Coronary artery (tissue), 2 donors: ENCODE results near the gene SCLT1.

ENCODE experiments used
- DNase-seq: peaks from one replicate; pipeline ENCODE4 v3.0.0-alpha.2; 2017; ENCODE audit warnings: low spot score
- H3K27ac ChIP-seq, 2 donors: fragments of 200-600 bp; sonication (generic); one replicate each; pipeline ENCODE4 v1.5.1; 2016 to 2019
- H3K4me3 ChIP-seq: fragments of 200-600 bp; sonication (generic); 2 replicates; pipeline ENCODE4 v1.5.1; 2016; ENCODE audit warnings: mild to moderate bottlenecking, moderate library complexity
- CTCF ChIP-seq: fragments of 200-600 bp; sonication (generic); IDR thresholded peaks from one replicate; pipeline ENCODE4 v1.5.1; 2019; ENCODE audit warnings: antibody characterized with exemption

Gene SCLT1

DNA sequence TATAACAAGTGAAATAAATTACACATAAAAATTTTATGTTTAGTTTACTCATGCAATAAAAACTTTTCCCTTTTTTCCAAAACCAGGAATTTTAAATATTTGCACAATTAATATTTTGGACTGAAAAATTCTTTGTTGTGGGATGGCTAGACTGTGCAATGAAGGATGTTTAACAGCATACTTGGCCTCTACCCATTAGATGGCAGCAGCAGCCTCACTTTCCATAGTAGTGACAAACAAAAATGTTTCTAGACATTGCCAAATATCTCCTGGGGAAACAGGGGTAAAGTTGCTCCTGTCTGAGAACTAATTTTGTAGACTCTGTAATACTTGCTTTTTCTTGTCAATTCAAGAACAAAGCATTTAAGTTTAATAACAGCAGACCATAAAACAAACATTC, 49.8 kb downstream of the SCLT1 start:
- no peak overlapping the region for H3K4me3 ChIP-seq
- no peak for TF ChIP-seq CTCF
- no peak for DNase-seq
- H3K27ac ChIP-seq: no peak overlapping the region

- no peak for TF ChIP-seq CTCF
Measured at GRCh38 chr4:129040471-129040870, 52.9 kb downstream of the SCLT1 start.

GRCh38 chr4:129037093-129037492, 56.2 kb downstream of the SCLT1 start:
- no peak for DNase-seq
- Histone ChIP-seq H3K4me3 (no peak overlapping the region), H3K27ac (no peak overlapping the region)
- TF ChIP-seq CTCF: no peak

More at GRCh38 chr4:129040471-129040870, 52.9 kb downstream of the SCLT1 start:
- DNase-seq: no peak
- Histone ChIP-seq H3K27ac (no peak overlapping the region), H3K4me3 (no peak overlapping the region)

GRCh38 chr4:129014566-129015509, 78.5 kb downstream of the SCLT1 start:
- no peak overlapping the region for H3K27ac ChIP-seq
- DNase-seq: no peak
- no peak for TF ChIP-seq CTCF
- no peak overlapping the region for H3K4me3 ChIP-seq

GRCh38 chr4:129008096-129008495, 85.2 kb downstream of the SCLT1 start:
- Histone ChIP-seq H3K4me3 (no peak overlapping the region), H3K27ac (no peak overlapping the region)
- TF ChIP-seq CTCF: no peak
- DNase-seq: no peak

DNA sequence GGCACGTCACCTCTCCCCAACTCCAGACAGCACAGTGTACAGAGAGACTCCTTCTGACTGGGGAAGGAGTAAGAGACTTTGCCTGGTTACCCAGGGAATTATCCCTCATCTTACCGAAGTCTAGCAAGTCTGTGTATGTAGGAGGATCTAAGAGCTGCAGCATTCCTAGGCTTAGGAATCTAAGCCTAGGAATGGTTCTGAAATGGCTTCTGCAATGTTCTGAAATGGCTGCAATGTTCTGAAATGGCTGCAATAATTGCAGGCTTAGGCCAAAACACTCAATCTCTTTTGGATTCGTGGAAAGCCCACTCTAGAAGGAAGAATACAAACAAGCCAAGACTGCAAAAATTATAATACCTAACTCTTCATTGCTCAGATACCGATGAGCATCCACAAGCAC, 106.4 kb downstream of the SCLT1 start:
- no peak for TF ChIP-seq CTCF

DNA sequence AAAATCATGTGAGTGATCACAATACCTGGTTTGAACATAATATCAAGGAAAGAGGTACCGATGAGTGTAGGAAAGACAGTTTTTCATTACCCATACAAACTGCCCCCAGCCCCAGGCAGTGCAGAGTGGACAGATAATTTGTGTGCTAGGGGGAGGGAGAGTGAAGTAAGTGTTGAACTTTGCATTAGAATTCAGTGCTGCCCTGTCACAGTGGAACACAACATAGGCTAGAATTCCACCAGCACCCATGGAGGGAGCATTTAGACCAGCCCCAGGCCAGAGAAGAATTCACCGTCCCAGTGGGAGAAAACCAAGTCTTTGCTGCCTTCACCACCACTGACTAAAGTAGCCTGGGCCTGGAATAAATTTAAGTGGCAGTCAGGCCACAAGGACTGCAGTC, 107.3 kb downstream of the SCLT1 start:
- Histone ChIP-seq H3K27ac (no peak overlapping the region), H3K4me3 (no peak overlapping the region)
- DNase-seq: no peak
- no peak for TF ChIP-seq CTCF

More for the DNA sequence above, 106.4 kb downstream of the SCLT1 start:
- DNase-seq: no peak
- H3K4me3 ChIP-seq: no peak overlapping the region
- no peak overlapping the region for H3K27ac ChIP-seq
